HepG2 (cell line): ENCODE results near the gene TOR1AIP1. TPM values are rescaled to one million over a fixed set of nuclear protein-coding genes. Genes with fewer than 3 reads are reported as not detected.

Experiments used
- ZNF782 ChIP-seq: sonication (generic); formaldehyde crosslinking; IDR thresholded peaks from 2 replicates; pipeline ENCODE4 v1.4.0; 2020; ENCODE audit warnings: missing genetic modification reagents, mild to moderate bottlenecking, borderline replicate concordance
- polyA plus RNA-seq, 8 experiments: library from polyadenylated mRNA; depleted of rRNA in 3 of 8; stranded (reverse) in 7 of 8; unstranded in 1 of 8; fragments of >200 nt; fragmentation: Illumina TruSeq in 4 of 8; extraction: Trizol in 4 of 8; gene quantifications; 2 replicates each; pipeline versions ENCODE4 v1.2.1 to v1.2.3, GENCODE V29; 2011 to 2016; ENCODE audit warnings: low read depth in 4 of 8, missing spikeins in 1 of 8, mixed read lengths in 1 of 8; ENCODE audit not compliant: insufficient read depth in 1 of 8
- total RNA-seq, 5 experiments: library from RNA; depleted of rRNA; stranded (reverse); fragments of >200 nt; fragmentation: Illumina TruSeq; extraction: Trizol; gene quantifications; 2 replicates each; pipeline ENCODE4 v1.2.3, GENCODE V29; 2016; ENCODE audit warnings: low read depth in 1 of 5
- TF ChIP-seq, protein P1 (sequence below): sonication (generic); formaldehyde crosslinking; IDR thresholded peaks from 2 replicates; pipeline ENCODE4 v1.4.0; 2020; ENCODE audit warnings: mild to moderate bottlenecking, missing genetic modification reagents

Gene TOR1AIP1
- total and polyA plus RNA-seq, 2 of the 13 experiments (the other 11 are each of a cell fraction or from before 2014, with no cell fraction given): 15.6 to 29.0 TPM

DNA sequence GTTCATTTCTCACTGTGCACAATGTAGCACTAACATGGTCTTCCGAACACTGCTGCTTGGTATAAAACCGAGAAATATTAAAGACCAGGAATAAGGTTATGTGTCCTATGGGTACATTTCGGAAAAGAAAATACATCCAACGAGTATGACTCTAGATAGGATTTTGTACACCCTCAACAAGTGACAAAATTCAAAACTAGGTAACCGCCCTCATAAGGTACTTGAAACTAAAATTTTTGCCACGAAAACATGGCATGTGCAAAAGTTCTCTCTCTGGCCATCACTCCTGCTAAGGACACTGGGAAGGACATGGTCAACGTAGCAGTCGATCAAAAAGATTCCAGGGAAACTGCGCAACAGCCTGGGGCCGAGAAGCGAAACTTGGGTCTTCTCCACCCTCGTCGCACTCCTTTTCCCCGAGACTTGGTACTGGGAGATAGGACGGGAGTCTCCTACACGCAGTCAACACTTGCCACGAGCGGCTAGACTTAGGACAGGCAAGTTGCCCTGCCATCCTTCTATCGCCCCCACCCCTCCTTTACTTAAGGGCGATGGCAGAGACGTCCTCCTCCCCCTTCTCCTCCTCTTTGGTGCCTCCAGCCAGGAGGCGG lies 338 bp upstream of the TOR1AIP1 start (continued):
- TF ChIP-seq, protein P1, sequence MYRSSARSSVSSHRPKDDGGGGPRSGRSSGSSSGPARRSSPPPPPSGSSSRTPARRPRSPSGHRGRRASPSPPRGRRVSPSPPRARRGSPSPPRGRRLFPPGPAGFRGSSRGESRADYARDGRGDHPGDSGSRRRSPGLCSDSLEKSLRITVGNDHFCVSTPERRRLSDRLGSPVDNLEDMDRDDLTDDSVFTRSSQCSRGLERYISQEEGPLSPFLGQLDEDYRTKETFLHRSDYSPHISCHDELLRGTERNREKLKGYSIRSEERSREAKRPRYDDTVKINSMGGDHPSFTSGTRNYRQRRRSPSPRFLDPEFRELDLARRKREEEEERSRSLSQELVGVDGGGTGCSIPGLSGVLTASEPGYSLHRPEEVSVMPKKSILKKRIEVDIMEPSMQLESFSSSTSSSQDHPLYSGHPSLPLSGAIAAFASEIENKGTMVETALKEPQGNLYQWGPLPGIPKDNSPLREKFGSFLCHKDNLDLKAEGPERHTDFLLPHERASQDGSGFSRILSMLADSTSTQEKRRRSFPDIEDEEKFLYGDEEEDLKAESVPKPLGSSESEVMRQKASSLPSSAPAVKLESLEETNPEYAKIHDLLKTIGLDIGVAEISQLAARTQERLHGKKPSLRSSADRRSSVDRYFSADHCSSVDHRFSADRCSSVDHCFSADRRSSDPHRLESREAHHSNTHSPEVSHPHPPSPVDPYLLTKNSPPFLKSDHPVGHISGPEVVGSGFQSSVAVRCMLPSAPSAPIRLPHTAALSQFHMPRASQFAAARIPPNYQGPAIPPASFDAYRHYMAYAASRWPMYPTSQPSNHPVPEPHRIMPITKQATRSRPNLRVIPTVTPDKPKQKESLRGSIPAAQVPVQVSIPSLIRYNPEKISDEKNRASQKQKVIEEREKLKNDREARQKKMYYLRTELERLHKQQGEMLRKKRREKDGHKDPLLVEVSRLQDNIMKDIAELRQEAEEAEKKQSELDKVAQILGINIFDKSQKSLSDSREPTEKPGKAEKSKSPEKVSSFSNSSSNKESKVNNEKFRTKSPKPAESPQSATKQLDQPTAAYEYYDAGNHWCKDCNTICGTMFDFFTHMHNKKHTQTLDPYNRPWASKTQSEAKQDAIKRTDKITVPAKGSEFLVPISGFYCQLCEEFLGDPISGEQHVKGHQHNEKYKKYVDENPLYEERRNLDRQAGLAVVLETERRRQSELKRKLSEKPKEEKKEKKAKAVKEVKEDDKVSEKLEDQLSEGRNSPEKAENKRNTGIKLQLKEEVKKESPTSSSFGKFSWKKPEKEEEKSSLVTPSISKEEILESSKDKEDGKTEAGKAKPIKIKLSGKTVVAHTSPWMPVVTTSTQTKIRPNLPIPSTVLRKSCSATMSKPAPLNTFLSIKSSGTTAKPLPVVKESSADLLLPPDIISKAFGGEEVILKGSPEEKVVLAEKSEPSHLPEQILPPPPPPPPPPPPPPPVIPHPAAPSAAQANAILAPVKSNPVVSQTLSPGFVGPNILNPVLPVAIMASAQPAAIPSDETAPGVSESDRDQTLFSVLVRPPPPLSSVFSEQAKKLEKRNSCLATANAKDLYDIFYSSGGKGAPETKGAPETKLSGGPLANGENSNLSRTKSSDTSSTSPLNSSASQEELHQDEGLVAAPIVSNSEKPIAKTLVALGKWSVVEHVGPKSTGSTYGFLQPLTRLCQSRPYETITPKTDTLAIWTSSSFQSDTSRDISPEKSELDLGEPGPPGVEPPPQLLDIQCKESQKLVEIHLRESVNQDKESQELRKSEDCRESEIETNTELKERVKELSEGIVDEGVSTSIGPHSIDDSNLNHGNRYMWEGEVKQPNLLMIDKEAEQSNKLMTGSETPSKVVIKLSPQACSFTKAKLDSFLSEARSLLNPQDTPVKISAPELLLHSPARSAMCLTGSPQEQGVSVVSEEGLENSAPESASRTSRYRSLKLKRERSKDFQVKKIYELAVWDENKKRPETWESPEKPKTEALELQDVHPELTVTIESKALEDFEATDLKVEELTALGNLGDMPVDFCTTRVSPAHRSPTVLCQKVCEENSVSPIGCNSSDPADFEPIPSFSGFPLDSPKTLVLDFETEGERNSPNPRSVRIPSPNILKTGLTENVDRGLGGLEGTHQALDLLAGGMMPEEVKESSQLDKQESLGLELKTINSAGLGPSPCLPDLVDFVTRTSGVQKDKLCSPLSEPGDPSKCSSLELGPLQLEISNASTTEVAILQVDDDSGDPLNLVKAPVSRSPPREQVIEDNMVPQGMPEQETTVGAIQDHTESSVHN: no peak
- TF ChIP-seq ZNF782 (CRISPR knock-in tag): peak; percentile 90; the same call in 1 of the 2 replicates
